NCI-H2107 treated with DMSO at 0.1 percent for 48 hours (cell line): ENCODE data around the gene MFSD12.
"Not testable (repeated sequence)": the region's sequence is repeated elsewhere in the genome, so short reads cannot be mapped to it uniquely, and the experiment has no call there.

ENCODE experiments used
- DNase-seq: peaks from one replicate; lab custom pipeline; 2025; ENCODE audit not compliant: unreplicated experiment; lab: John Stamatoyannopoulos, UW

The MFSD12 gene

GRCh38 chr19:3585301-3586126 lies 28.1 kb upstream of the MFSD12 start, which contains the start of gene GIPC3:
TSS of gene GIPC3 (plus strand) at chr19:3585478. CDS start at chr19:3585598, 120 bp downstream.
- DNase-seq, result no peak

GRCh38 chr19:3584036-3584802 lies 26.8 kb upstream of the MFSD12 start:
- not testable (repeated sequence) for DNase-seq

- not testable (repeated sequence) for DNase-seq
Measured at GRCh38 chr19:3581792-3582191, 24.4 kb upstream of the MFSD12 start.

GRCh38 chr19:3580156-3580934 lies 23.0 kb upstream of the MFSD12 start:
- DNase-seq, result no peak

- DNase-seq, result no peak
Measured at GRCh38 chr19:3578390-3578789, 21.0 kb upstream of the MFSD12 start.

GRCh38 chr19:3577723-3578344 lies 20.4 kb upstream of the MFSD12 start:
- DNase-seq, result no peak

- no peak for DNase-seq
Measured at GRCh38 chr19:3576696-3577443, 19.5 kb upstream of the MFSD12 start.

- DNase-seq, result no peak
Measured at GRCh38 chr19:3575949-3576673, 18.7 kb upstream of the MFSD12 start.

GRCh38 chr19:3575260-3575741 lies 17.9 kb upstream of the MFSD12 start:
- no peak for DNase-seq

- peak; percentile 30 for DNase-seq
Measured at GRCh38 chr19:3573858-3574637, 16.7 kb upstream of the MFSD12 start.

GRCh38 chr19:3573162-3573857 lies 15.9 kb upstream of the MFSD12 start:
- DNase-seq, result no peak

- DNase-seq, result no peak
Measured at GRCh38 chr19:3572855-3573161, 15.4 kb upstream of the MFSD12 start, which contains the start of gene HMG20B. TSS of gene HMG20B (plus strand) at chr19:3572944. CDS start at chr19:3573310, 366 bp downstream.

GRCh38 chr19:3572132-3572854 lies 14.9 kb upstream of the MFSD12 start:
- peak; percentile 91 for DNase-seq

- no peak for DNase-seq
Measured at GRCh38 chr19:3570606-3571011, 13.2 kb upstream of the MFSD12 start.

- DNase-seq, result not testable (repeated sequence)
Measured at GRCh38 chr19:3570042-3570441, 12.7 kb upstream of the MFSD12 start.

- no peak for DNase-seq
Measured at GRCh38 chr19:3565139-3565538, 7.8 kb upstream of the MFSD12 start.
